Body of pancreas (tissue), 4 donors: ENCODE data around the gene IQSEC1.

ENCODE experiments used
- POLR2A ChIP-seq, 3 donors: fragments of 450-650 bp; IDR thresholded peaks; one replicate each; pipeline ENCODE4 v1.6.1; 2016; ENCODE audit warnings: antibody characterized with exemption in 3 of 3, mild to moderate bottlenecking in 2 of 3
- TF ChIP-seq, protein P1 (sequence below), 7 experiments: fragments of 450-650 bp in 4 of 7; fragments of 200-600 bp in 3 of 7; sonication (generic) in 3 of 7; IDR thresholded peaks; one replicate each; pipeline ENCODE4 v1.5.1; 2016 to 2019; ENCODE audit warnings: antibody characterized with exemption in 7 of 7

DNA sequence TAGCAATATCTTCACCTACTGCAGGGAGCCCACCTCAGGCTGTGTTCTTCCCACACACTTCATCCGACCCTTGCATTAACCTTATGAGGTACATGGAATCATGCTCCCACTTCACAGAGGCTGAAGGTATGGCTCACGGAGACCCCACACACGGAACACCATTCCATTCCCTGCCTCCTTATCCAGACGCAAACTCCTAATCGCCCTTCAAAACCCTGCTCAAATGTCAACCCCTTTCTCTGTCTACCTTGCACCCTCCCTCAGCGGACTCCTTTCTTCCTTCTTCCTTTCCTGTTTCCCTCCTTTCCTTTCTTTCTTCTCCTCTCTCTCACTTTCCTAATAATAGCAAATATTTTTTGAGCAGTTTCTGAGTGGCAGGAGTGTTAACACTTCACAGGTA is 23.8 kb downstream of the IQSEC1 start:
- TF ChIP-seq, protein P1, sequence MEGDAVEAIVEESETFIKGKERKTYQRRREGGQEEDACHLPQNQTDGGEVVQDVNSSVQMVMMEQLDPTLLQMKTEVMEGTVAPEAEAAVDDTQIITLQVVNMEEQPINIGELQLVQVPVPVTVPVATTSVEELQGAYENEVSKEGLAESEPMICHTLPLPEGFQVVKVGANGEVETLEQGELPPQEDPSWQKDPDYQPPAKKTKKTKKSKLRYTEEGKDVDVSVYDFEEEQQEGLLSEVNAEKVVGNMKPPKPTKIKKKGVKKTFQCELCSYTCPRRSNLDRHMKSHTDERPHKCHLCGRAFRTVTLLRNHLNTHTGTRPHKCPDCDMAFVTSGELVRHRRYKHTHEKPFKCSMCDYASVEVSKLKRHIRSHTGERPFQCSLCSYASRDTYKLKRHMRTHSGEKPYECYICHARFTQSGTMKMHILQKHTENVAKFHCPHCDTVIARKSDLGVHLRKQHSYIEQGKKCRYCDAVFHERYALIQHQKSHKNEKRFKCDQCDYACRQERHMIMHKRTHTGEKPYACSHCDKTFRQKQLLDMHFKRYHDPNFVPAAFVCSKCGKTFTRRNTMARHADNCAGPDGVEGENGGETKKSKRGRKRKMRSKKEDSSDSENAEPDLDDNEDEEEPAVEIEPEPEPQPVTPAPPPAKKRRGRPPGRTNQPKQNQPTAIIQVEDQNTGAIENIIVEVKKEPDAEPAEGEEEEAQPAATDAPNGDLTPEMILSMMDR (IDR thresholded peaks at IDR 0.05) = no peak
- TF ChIP-seq POLR2A (IDR thresholded peaks at IDR 0.05) = no peak
